ENCODE data around the gene AOAH.
"Not testable (repeated sequence)": the region's sequence is repeated elsewhere in the genome, so short reads cannot be mapped to it uniquely, and the experiment has no call there.

The AOAH gene

GRCh38 chr7:36653008-36653662 is 71.2 kb downstream of the AOAH start:
- H3K36me3 Mint-ChIP-seq, result no peaks in the 10 kb centered on the region
- CTCF ChIA-PET, result interaction anchor here (1.0 to 1.4 kb wide), 2 partner anchors 11 to 12 kb away, joined by 3 read pairs; no protein-coding TSS in a partner anchor
- no peaks in the 10 kb centered on the region for H3K27me3 Mint-ChIP-seq
- DNase-seq, result no peak
- H3K4me1 Mint-ChIP-seq, result peaks cover 10% of the 10 kb centered on the region
- H3K9me3 Mint-ChIP-seq, result no peaks in the 10 kb centered on the region
- H3K27ac Mint-ChIP-seq, result no peak overlapping the region
- H3K4me3 Mint-ChIP-seq, result no peak overlapping the region

DNA sequence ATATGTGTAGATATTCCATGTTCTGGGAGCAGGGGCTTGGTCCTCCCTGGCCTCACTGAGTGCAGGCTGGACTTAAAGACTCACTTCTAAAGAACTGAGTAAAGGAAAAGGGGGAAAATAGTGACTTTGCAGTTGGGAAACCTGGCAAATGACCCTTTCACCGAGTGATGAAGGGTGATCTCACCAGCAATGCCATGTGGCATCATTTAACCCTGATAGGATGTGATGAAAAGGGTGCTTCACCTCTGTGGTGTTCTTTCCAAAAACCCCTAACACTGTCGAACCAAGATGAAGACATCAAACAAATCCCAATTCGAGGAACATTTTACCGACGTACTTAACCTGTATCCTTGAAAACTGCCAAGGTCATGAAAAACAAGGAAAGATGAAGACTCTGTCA is 71.9 kb downstream of the AOAH start:
- Mint-ChIP-seq H3K4me3 (no peak overlapping the region), H3K27ac (no peak overlapping the region), H3K4me1 (peaks cover 8% of the 10 kb centered on the region)

GRCh38 chr7:36651404-36651803 is 72.9 kb downstream of the AOAH start:
- H3K36me3 Mint-ChIP-seq, result no peaks in the 10 kb centered on the region
- H3K27ac Mint-ChIP-seq, result no peak overlapping the region
- peaks cover 4% of the 10 kb centered on the region for H3K4me1 Mint-ChIP-seq
- CTCF ChIA-PET, result interaction anchor here (0.9 kb wide), 1 partner anchor 531 kb away, joined by 4 read pairs; no protein-coding TSS in a partner anchor
- no peak overlapping the region for H3K4me3 Mint-ChIP-seq
- peaks cover 4% of the 10 kb centered on the region for H3K27me3 Mint-ChIP-seq
- no peaks in the 10 kb centered on the region for H3K9me3 Mint-ChIP-seq
- no peak for DNase-seq

More for the DNA sequence above, 71.9 kb downstream of the AOAH start:
- H3K9me3 Mint-ChIP-seq, result no peaks in the 10 kb centered on the region
- no peaks in the 10 kb centered on the region for H3K27me3 Mint-ChIP-seq
- no peaks in the 10 kb centered on the region for H3K36me3 Mint-ChIP-seq
- CTCF ChIA-PET, result interaction anchor here (1.4 kb wide), 1 partner anchor 11 kb away, joined by 3 read pairs; no protein-coding TSS in a partner anchor
- DNase-seq, result no peak

GRCh38 chr7:36650766-36651312 is 73.5 kb downstream of the AOAH start:
- peaks cover 4% of the 10 kb centered on the region for H3K27me3 Mint-ChIP-seq
- no peaks in the 10 kb centered on the region for H3K36me3 Mint-ChIP-seq
- no peaks in the 10 kb centered on the region for H3K9me3 Mint-ChIP-seq
- CTCF ChIA-PET, result interaction anchor here (1.3 kb wide), 1 partner anchor 20 kb away, joined by 4 read pairs; no protein-coding TSS in a partner anchor
- no peak overlapping the region for H3K27ac Mint-ChIP-seq
- peaks cover 4% of the 10 kb centered on the region for H3K4me1 Mint-ChIP-seq
- DNase-seq, result no peak
- no peak overlapping the region for H3K4me3 Mint-ChIP-seq

- Mint-ChIP-seq H3K4me1 (peaks cover 4% of the 10 kb centered on the region), H3K27ac (no peak overlapping the region), H3K36me3 (no peaks in the 10 kb centered on the region)
Measured at GRCh38 chr7:36650320-36650719, 74.0 kb downstream of the AOAH start.

GRCh38 chr7:36649319-36649718 is 75.0 kb downstream of the AOAH start:
- H3K27ac Mint-ChIP-seq, CTCF ChIA-PET, H3K36me3 Mint-ChIP-seq, H3K27me3 Mint-ChIP-seq, H3K9me3 Mint-ChIP-seq, DNase-seq, H3K4me1 Mint-ChIP-seq, H3K4me3 Mint-ChIP-seq: not testable (repeated sequence)

More at GRCh38 chr7:36650320-36650719, 74.0 kb downstream of the AOAH start:
- no peak for DNase-seq
- no peaks in the 10 kb centered on the region for H3K9me3 Mint-ChIP-seq
- no peak overlapping the region for H3K4me3 Mint-ChIP-seq
- peaks cover 4% of the 10 kb centered on the region for H3K27me3 Mint-ChIP-seq
- CTCF ChIA-PET, result interaction anchor here (1.3 kb wide), 1 partner anchor 21 kb away, joined by 4 read pairs; no protein-coding TSS in a partner anchor

- Mint-ChIP-seq H3K27me3 (peaks cover 7% of the 10 kb centered on the region), H3K9me3 (no peaks in the 10 kb centered on the region), H3K4me1 (peaks cover 3% of the 10 kb centered on the region), H3K36me3 (peaks cover 1% of the 10 kb centered on the region), H3K4me3 (no peak overlapping the region), H3K27ac (no peak overlapping the region)
- CTCF ChIA-PET, result no interaction called here
- DNase-seq, result no peak
Measured at GRCh38 chr7:36648441-36648840, 75.9 kb downstream of the AOAH start.

DNA sequence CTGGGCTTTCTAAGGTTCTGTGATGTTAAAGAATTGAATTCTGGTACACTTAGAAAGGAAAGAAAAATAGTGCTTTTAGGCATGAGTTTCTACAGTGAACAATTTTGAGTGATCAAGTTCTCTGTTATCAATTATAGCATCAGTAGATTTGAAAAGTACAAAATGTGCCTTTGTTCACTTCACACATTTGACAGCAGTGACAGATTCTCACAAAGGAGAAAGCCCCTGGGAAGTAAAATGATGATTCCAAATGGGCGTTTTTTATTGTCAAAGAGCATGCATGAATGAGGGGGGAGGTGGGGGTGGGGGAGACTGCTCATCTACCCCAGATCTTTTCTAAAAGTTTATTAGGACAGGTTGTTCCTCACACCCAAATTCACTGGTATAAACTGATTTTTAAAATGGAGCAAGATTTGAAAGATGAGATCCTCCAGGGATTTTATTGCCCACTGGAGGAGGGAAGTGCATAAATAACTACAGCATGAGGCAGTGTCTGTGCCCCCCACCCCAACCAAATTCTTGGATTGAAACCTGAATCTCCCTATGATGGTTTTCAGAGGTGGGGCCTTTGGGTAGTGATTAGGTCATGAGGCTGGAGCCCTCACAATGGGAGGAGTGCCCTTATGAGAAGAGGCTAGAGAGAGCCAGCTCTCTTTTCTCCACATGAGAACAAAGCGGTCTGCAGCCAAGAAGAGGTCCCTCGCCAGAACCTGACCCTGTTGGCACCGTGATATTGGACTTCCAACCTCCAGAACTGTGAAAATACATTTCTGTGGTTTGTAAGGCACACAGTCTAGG is 79.5 kb downstream of the AOAH start:
- no peak for DNase-seq
- CTCF ChIA-PET, result no interaction called here
- no peaks in the 10 kb centered on the region for H3K9me3 Mint-ChIP-seq
- peaks cover 7% of the 10 kb centered on the region for H3K27me3 Mint-ChIP-seq
- H3K27ac Mint-ChIP-seq, result no peak overlapping the region
- H3K4me3 Mint-ChIP-seq, result no peak overlapping the region
- peaks cover 3% of the 10 kb centered on the region for H3K36me3 Mint-ChIP-seq
- peaks cover 23% of the 10 kb centered on the region for H3K4me1 Mint-ChIP-seq

- H3K4me3 Mint-ChIP-seq, result no peak overlapping the region
- no peak for DNase-seq
- H3K36me3 Mint-ChIP-seq, result peaks cover 3% of the 10 kb centered on the region
- CTCF ChIA-PET, result interaction anchor here (1.5 kb wide), 1 partner anchor 29 kb away, joined by 4 read pairs; no protein-coding TSS in a partner anchor
- peaks cover 48% of the 10 kb centered on the region for H3K4me1 Mint-ChIP-seq
- peaks cover 7% of the 10 kb centered on the region for H3K27me3 Mint-ChIP-seq
- no peak overlapping the region for H3K27ac Mint-ChIP-seq
- no peaks in the 10 kb centered on the region for H3K9me3 Mint-ChIP-seq
Measured at GRCh38 chr7:36642414-36642813, 81.9 kb downstream of the AOAH start.

GRCh38 chr7:36642010-36642409 is 82.3 kb downstream of the AOAH start:
- Mint-ChIP-seq H3K4me3 (no peak overlapping the region), H3K36me3 (peaks cover 3% of the 10 kb centered on the region), H3K27ac (no peak overlapping the region), H3K9me3 (no peaks in the 10 kb centered on the region), H3K4me1 (peaks cover 52% of the 10 kb centered on the region), H3K27me3 (peaks cover 7% of the 10 kb centered on the region)
- DNase-seq, result no peak
- CTCF ChIA-PET, result interaction anchor here (1.3 to 1.5 kb wide), 2 partner anchors 11 to 29 kb away, joined by 3 to 4 read pairs; no protein-coding TSS in a partner anchor

DNA sequence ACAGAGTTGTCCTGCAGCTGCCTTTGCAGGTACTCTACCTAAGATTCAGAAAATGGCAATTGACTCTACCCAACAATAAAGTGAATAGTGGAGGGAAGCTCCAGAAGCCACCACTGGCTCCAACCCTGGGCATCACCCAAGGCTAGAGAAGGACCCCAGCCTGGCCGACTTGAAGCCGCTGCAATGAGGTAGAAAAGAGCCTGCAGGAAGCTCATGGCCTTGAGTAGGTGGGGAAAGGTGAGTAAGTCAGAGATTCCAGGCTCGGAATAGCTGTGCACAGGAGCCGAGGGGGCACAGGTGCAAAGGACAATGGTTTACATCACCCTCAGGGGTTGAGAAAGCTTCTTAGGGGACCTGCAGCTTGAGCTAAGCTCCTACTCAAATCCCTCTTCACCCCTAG is 83.6 kb downstream of the AOAH start:
- Mint-ChIP-seq H3K36me3 (peaks cover 3% of the 10 kb centered on the region), H3K9me3 (no peaks in the 10 kb centered on the region), H3K4me3 (no peak overlapping the region), H3K27ac (no peak overlapping the region), H3K4me1 (peaks cover 56% of the 10 kb centered on the region), H3K27me3 (peaks cover 3% of the 10 kb centered on the region)
- DNase-seq, result no peak
- CTCF ChIA-PET, result interaction anchor here (0.9 to 1.3 kb wide), 2 partner anchors 12 to 153 kb away, joined by 3 read pairs; no protein-coding TSS in a partner anchor

GRCh38 chr7:36639826-36640225 is 84.5 kb downstream of the AOAH start:
- peaks cover 3% of the 10 kb centered on the region for H3K36me3 Mint-ChIP-seq
- no peaks in the 10 kb centered on the region for H3K9me3 Mint-ChIP-seq
- H3K4me1 Mint-ChIP-seq, result peaks cover 58% of the 10 kb centered on the region
- peak overlapping the region; percentile 17 for H3K4me3 Mint-ChIP-seq
- CTCF ChIA-PET, result interaction anchor here (0.8 to 2.0 kb wide), 4 partner anchors 9 to 150 kb away, joined by 3 to 8 read pairs (median 4); no protein-coding TSS in a partner anchor
- peak; percentile 81 for DNase-seq
- peak overlapping the region; percentile 98 for H3K27ac Mint-ChIP-seq
- no peaks in the 10 kb centered on the region for H3K27me3 Mint-ChIP-seq

GRCh38 chr7:36638586-36639263 is 85.6 kb downstream of the AOAH start:
- H3K27me3 Mint-ChIP-seq, result no peaks in the 10 kb centered on the region
- peak overlapping the region; percentile 98 for H3K27ac Mint-ChIP-seq
- H3K4me1 Mint-ChIP-seq, result peaks cover 58% of the 10 kb centered on the region

More at GRCh38 chr7:36638586-36639263, 85.6 kb downstream of the AOAH start:
- CTCF ChIA-PET, result interaction anchor here (1.5 to 2.0 kb wide), 3 partner anchors 8 to 149 kb away, joined by 4 to 8 read pairs (median 5); no protein-coding TSS in a partner anchor
- Mint-ChIP-seq H3K4me3 (no peak overlapping the region), H3K9me3 (no peaks in the 10 kb centered on the region), H3K36me3 (peaks cover 3% of the 10 kb centered on the region)
- DNase-seq, result no peak
